WERI-Rb-1 (cell line): ENCODE data around the gene SIPA1.
A peak's percentile ranks its signal among the peaks of the same experiment; 100 is the strongest.

Experiments
- DNase-seq: peaks from one replicate; pipeline ENCODE4 v3.0.0-alpha.2; 2020
- H3K27ac ChIP-seq: fragments of 250-450 bp; sonication (Bioruptor Pico); 2 replicates; pipeline ENCODE4 v1.5.1; 2020; ENCODE audit warnings: mild to moderate bottlenecking, moderate library complexity
- H3K27me3 ChIP-seq: fragments of 250-450 bp; sonication (Bioruptor Pico); 2 replicates; pipeline ENCODE4 v1.5.1; 2021; ENCODE audit warnings: mild to moderate bottlenecking, low read depth, moderate library complexity; ENCODE audit not compliant: insufficient read depth, severe bottlenecking
- H3K36me3 ChIP-seq: fragments of 250-450 bp; sonication (Bioruptor Pico); 2 replicates; pipeline ENCODE4 v1.5.1; 2020; ENCODE audit warnings: mild to moderate bottlenecking, moderate library complexity
- H3K4me3 ChIP-seq: 2 replicates; pipeline ENCODE4 v1.5.1; 2011; ENCODE audit warnings: low read depth, mild to moderate bottlenecking, control low read depth, low read length
- H3K9me3 ChIP-seq: fragments of 250-450 bp; sonication (Bioruptor Pico); 2 replicates; pipeline ENCODE4 v1.5.1; 2021; ENCODE audit warnings: mild to moderate bottlenecking, moderate library complexity; ENCODE audit not compliant: severe bottlenecking
- TF ChIP-seq, protein P1 (sequence below): IDR thresholded peaks from 2 replicates; pipeline ENCODE4 v1.5.1; 2011; ENCODE audit warnings: low read depth, mild to moderate bottlenecking, control low read depth, inconsistent platforms, low read length

Gene SIPA1, protein sequence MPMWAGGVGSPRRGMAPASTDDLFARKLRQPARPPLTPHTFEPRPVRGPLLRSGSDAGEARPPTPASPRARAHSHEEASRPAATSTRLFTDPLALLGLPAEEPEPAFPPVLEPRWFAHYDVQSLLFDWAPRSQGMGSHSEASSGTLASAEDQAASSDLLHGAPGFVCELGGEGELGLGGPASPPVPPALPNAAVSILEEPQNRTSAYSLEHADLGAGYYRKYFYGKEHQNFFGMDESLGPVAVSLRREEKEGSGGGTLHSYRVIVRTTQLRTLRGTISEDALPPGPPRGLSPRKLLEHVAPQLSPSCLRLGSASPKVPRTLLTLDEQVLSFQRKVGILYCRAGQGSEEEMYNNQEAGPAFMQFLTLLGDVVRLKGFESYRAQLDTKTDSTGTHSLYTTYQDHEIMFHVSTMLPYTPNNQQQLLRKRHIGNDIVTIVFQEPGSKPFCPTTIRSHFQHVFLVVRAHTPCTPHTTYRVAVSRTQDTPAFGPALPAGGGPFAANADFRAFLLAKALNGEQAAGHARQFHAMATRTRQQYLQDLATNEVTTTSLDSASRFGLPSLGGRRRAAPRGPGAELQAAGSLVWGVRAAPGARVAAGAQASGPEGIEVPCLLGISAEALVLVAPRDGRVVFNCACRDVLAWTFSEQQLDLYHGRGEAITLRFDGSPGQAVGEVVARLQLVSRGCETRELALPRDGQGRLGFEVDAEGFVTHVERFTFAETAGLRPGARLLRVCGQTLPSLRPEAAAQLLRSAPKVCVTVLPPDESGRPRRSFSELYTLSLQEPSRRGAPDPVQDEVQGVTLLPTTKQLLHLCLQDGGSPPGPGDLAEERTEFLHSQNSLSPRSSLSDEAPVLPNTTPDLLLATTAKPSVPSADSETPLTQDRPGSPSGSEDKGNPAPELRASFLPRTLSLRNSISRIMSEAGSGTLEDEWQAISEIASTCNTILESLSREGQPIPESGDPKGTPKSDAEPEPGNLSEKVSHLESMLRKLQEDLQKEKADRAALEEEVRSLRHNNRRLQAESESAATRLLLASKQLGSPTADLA

DNA sequence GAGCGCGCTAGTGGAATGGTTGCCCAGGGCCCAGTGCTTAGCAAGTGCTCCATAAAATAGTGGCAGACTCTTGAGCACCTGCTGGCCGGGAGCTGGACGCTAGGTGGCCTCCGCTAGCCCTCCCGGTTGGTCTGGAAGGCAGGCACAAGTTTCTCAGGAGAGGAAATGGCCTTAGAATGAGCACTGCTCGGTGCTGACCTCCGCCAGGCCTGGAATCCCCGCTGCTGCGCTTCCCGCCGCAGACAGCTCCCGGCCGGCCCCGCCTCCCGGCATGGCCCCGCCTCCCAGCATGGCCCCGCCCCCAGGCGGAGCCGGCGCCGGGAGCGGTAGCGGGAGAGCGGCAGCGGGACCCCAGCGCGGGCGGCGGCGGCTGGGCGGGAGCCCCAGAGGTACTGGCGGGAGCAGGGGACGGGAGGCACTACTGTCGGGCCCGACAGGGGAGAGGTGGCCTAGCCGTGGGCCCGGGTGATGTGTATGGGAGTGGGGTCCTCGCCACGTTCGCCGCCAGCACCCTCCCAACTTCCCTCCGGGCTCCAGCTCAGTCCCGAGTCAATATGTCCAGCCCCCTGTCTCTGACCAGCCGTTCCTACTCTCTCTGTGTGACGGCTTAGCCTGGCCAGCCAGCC lies at the start of gene SIPA1:
TSS of gene SIPA1 (plus strand) at position 308 of the 626 bp plus-strand sequence. CDS start 2,821 bp downstream, outside the sequence.
- peak; percentile 92 for DNase-seq
- TF ChIP-seq, protein P1, sequence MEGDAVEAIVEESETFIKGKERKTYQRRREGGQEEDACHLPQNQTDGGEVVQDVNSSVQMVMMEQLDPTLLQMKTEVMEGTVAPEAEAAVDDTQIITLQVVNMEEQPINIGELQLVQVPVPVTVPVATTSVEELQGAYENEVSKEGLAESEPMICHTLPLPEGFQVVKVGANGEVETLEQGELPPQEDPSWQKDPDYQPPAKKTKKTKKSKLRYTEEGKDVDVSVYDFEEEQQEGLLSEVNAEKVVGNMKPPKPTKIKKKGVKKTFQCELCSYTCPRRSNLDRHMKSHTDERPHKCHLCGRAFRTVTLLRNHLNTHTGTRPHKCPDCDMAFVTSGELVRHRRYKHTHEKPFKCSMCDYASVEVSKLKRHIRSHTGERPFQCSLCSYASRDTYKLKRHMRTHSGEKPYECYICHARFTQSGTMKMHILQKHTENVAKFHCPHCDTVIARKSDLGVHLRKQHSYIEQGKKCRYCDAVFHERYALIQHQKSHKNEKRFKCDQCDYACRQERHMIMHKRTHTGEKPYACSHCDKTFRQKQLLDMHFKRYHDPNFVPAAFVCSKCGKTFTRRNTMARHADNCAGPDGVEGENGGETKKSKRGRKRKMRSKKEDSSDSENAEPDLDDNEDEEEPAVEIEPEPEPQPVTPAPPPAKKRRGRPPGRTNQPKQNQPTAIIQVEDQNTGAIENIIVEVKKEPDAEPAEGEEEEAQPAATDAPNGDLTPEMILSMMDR: peak; percentile 69
- peak within 1 kb of the TSS; percentile 91 for H3K27ac ChIP-seq
- no peaks in the 10 kb centered on the region for H3K27me3 ChIP-seq
- no peaks in the 10 kb centered on the region for H3K9me3 ChIP-seq
- H3K36me3 ChIP-seq: peaks cover 36% of the 10 kb centered on the region
- peak within 1 kb of the TSS; percentile 68 for H3K4me3 ChIP-seq

DNA sequence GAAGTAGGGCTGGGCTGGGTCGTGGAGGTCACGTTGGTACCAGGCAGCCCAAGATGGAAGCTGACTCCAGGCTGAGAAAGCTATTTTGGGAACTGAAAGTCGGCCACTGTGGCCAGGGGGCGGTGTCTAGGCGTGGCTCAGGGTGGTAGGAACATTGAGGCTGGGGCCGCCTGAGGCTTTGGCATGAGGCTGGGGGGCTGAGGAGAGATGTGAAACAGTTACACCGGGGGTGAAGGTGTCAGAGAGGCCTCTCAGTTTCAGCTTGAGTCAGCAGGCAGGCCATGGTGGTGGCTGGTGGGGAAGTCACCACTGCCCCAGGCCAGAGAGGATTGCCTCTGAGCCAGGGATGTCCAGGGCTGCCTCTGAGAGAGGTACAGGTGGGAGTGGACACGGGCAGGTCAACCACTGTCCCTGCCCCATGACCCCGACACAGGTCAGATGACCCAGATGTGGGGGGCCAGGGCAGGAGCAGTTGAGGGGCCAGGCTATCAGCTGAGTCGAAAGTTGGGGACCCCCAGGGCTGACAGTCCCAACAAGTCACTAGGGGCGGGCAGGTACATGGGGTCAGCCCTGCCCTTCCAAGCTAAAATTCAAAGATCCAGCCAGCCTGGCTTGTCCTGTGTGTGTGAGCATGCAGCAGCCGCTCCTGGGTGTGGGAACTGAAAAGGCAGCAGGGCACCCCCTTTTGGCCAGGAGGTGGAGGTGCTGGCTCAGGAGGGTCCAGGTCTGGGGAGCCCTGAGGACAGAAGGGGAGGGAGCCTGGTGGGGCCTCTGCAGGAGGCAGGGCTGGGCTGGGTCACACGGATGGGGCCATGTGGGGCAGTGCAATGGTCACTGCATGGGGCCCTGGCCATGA lies 49.5 kb upstream of the SIPA1 start:
- TF ChIP-seq, protein P1: peak; percentile 72
- Histone ChIP-seq H3K36me3 (peaks cover 9% of the 10 kb centered on the region), H3K4me3 (no peak overlapping the region), H3K27ac (peak overlapping the region; percentile 28), H3K9me3 (no peaks in the 10 kb centered on the region), H3K27me3 (no peaks in the 10 kb centered on the region)
- DNase-seq: peak; percentile 78

DNA sequence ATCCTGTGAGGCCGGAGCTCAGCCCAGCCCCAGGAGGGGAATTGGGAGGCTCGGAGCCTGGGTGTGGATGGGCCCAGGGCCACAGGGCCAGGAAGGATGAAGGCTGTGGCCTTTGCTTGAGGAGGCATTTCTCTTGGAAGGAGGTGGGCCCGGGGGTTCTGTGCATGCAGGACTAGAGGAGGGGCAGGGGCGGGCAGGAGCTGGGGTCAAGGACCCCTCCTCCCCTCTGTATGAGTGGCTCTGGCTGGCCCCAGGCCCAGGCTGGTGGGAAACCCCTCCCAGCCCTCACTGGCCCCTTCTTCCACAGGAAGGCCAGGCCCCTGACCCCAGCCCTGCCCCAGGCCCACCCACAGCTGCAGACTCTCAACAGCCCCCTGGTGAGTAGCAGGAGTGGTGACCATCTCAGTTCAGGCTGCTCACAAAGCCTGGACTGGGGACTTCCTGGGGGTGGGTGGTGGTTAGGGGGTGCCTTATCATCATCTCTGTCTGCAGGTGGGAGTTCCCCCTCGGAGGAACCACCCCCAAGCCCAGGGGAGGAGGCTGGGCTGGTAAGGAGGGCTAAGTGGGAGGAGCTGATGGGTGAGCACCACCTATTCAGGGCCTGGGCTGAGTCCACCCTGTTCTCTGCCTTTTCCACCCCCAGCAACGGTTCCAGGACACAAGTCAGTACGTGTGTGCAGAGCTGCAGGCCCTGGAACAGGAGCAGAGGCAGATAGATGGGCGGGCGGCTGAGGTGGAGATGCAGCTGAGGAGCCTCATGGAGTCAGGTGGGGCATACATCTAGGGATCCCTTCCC lies 48.3 kb upstream of the SIPA1 start:
- DNase-seq: no peak
- Histone ChIP-seq H3K4me3 (no peak overlapping the region), H3K27ac (no peak overlapping the region), H3K36me3 (peaks cover 5% of the 10 kb centered on the region), H3K9me3 (no peaks in the 10 kb centered on the region), H3K27me3 (no peaks in the 10 kb centered on the region)
- TF ChIP-seq, protein P1: no peak

DNA sequence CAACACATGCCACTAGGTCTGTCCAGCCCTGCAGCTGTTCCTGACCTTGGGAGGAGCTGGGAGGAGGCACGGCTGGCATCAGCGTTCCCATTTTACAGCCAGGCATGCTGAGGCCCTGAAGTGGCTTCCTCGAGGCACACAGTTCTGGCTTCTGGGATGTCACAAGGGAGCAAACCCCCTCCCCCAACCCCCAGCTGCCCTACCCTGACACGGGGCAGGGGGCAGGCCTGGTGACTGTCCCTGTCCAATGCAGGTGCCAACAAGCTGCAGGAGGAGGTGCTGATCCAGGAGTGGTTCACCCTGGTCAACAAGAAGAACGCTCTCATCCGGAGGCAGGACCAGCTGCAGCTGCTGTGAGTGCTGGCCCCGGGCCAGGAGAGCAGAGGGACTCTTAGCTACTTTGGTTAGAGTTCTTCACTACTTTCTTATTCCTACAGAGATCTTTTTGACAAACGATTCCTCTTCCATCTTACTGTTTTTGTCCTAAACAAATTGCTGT lies 47.6 kb upstream of the SIPA1 start:
- DNase-seq: no peak
- H3K27ac ChIP-seq: no peak overlapping the region
- H3K9me3 ChIP-seq: no peaks in the 10 kb centered on the region
- H3K27me3 ChIP-seq: no peaks in the 10 kb centered on the region
- TF ChIP-seq, protein P1: no peak
- H3K4me3 ChIP-seq: no peak overlapping the region
- peaks cover 5% of the 10 kb centered on the region for H3K36me3 ChIP-seq
